NT2/D1 (cell line): ENCODE measurements around the gene DSEL.

Source experiments
- DNase-seq: peaks from one replicate; pipeline ENCODE4 v3.0.0-alpha.2; 2011; ENCODE audit warnings: low read depth, low spot score
- H3K27me3 ChIP-seq: 2 replicates; pipeline ENCODE4 v1.6.0; 2011; ENCODE audit warnings: mild to moderate bottlenecking; ENCODE audit not compliant: insufficient read length, insufficient read depth
- H3K36me3 ChIP-seq: 2 replicates; pipeline ENCODE4 v1.6.1; 2011; ENCODE audit warnings: mild to moderate bottlenecking, low read length, mixed read lengths; ENCODE audit not compliant: insufficient read depth, insufficient read length
- H3K4me1 ChIP-seq: 2 replicates; pipeline ENCODE4 v1.5.1; 2011; ENCODE audit not compliant: insufficient read depth, insufficient read length
- H3K4me3 ChIP-seq: 2 replicates; pipeline ENCODE4 v1.5.1; 2011; ENCODE audit warnings: low read depth; ENCODE audit not compliant: insufficient read length
- H3K9ac ChIP-seq: 2 replicates; pipeline ENCODE4 v1.6.0; 2011; ENCODE audit warnings: low read depth; ENCODE audit not compliant: insufficient read length
- H3K9me3 ChIP-seq: 2 replicates; pipeline ENCODE4 v1.5.1; 2011; ENCODE audit warnings: mild to moderate bottlenecking, low read length; ENCODE audit not compliant: insufficient read depth
- SUZ12 ChIP-seq: IDR thresholded peaks from 2 replicates; pipeline ENCODE4 v1.6.1; 2011; ENCODE audit not compliant: insufficient read length, insufficient read depth; ENCODE audit errors: extremely low read depth
- YY1 ChIP-seq: IDR thresholded peaks from 2 replicates; pipeline ENCODE4 v1.6.1; 2011; ENCODE audit not compliant: insufficient read length, insufficient read depth
- ZNF274 ChIP-seq: IDR thresholded peaks from 2 replicates; pipeline ENCODE4 v1.6.1; 2011; ENCODE audit warnings: mild to moderate bottlenecking, low read depth, low read length

The DSEL gene

DNA sequence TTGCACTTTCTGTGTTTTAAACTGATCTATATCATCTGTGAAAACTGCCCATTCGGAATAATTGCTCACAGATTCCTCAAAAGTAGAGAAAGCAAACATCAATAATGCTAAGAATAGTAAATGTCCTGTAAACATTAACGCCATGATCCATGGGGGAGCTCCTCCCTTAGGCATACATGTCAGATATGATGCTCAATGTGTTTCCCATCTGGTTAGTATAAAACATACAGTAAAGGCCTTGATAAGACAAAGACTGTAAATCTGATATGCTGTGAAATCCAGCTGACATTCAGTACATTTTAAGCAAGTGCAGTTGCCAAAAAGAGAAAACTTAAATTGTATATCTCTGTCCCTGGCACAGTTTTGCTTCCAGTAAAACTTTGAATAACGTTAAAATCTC is 2.1 kb downstream of the DSEL start:
- H3K9me3 ChIP-seq: no peaks in the 10 kb centered on the region
- DNase-seq: no peak
- no peak overlapping the region for H3K9ac ChIP-seq
- no peak for TF ChIP-seq YY1
- no peak for TF ChIP-seq ZNF274
- no peak for TF ChIP-seq SUZ12
- H3K36me3 ChIP-seq: peaks cover 36% of the 10 kb centered on the region
- no peaks in the 10 kb centered on the region for H3K27me3 ChIP-seq
- H3K4me3 ChIP-seq: no peak overlapping the region
- H3K4me1 ChIP-seq: no peaks in the 10 kb centered on the region

DNA sequence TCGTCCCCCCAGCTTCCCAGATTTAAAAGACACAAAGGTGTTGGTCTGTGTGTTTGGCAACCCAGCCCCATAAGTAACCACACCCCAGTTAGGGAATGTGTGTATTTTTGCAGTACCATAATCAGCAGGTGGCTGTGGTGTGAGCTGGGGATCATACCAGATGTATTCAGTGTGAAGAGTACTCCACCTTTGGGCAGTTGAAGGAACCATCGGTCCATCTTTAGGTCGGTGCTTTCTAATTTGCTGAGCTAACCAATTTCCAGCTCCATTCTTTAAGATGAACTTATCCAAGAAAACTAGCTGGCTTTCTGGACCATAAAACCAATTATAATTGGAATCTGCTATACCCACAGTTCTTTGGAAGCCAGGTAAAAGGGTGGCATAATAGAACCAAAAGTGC is 3.2 kb downstream of the DSEL start:
- H3K4me1 ChIP-seq: no peaks in the 10 kb centered on the region
- no peak for DNase-seq
- H3K9ac ChIP-seq: no peak overlapping the region
- H3K4me3 ChIP-seq: no peak overlapping the region
- no peaks in the 10 kb centered on the region for H3K27me3 ChIP-seq
- 0 out of 2 replicates have a peak, but pooled peaks cover 3% of the 10 kb centered on the region for H3K9me3 ChIP-seq
- H3K36me3 ChIP-seq: peaks cover 36% of the 10 kb centered on the region
- TF ChIP-seq SUZ12 (no peak), YY1 (no peak), ZNF274 (no peak)

- no peak for TF ChIP-seq ZNF274
- no peak for TF ChIP-seq YY1
- no peak for TF ChIP-seq SUZ12
- Histone ChIP-seq H3K27me3 (no peaks in the 10 kb centered on the region), H3K4me1 (no peaks in the 10 kb centered on the region), H3K4me3 (no peak overlapping the region), H3K36me3 (peaks cover 36% of the 10 kb centered on the region), H3K9ac (no peak overlapping the region), H3K9me3 (0 out of 2 replicates have a peak, but pooled peaks cover 3% of the 10 kb centered on the region)
- DNase-seq: no peak
Observed at GRCh38 chr18:67511840-67512239, 4.7 kb downstream of the DSEL start.

DNA sequence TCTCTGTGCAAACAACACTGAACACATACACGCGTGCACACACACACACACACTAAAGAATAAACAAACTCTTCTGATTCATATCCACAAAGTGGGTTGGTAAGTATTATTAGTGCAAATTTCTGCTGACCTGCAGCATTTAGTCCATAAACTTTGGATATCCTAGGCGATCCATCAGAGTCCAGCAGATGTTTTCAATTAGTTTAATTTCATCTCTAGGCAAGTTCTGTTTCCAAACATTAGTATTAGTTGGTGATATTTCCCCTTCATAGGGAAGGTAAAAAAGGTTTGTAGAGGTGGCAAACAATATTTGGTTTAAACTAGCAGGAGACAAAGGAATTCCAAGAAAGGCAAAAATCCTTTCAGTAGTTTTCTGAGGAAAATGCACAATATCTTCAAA is 5.7 kb downstream of the DSEL start:
- 0 out of 2 replicates have a peak, but pooled peaks cover 3% of the 10 kb centered on the region for H3K9me3 ChIP-seq
- H3K4me1 ChIP-seq: no peaks in the 10 kb centered on the region
- no peaks in the 10 kb centered on the region for H3K27me3 ChIP-seq
- DNase-seq: no peak
- TF ChIP-seq SUZ12 (no peak), YY1 (no peak), ZNF274 (no peak)
- H3K4me3 ChIP-seq: no peak overlapping the region
- peaks cover 36% of the 10 kb centered on the region for H3K36me3 ChIP-seq
- H3K9ac ChIP-seq: no peak overlapping the region

- Histone ChIP-seq H3K36me3 (peaks cover 36% of the 10 kb centered on the region), H3K4me1 (no peaks in the 10 kb centered on the region), H3K9me3 (0 out of 2 replicates have a peak, but pooled peaks cover 3% of the 10 kb centered on the region), H3K9ac (no peak overlapping the region), H3K4me3 (no peak overlapping the region), H3K27me3 (no peaks in the 10 kb centered on the region)
- DNase-seq: no peak
- TF ChIP-seq YY1: no peak
Observed at GRCh38 chr18:67509741-67510391, 6.7 kb downstream of the DSEL start.

GRCh38 chr18:67508146-67508545 is 8.4 kb downstream of the DSEL start:
- H3K36me3 ChIP-seq: peaks cover 21% of the 10 kb centered on the region
- H3K9ac ChIP-seq: no peak overlapping the region
- H3K4me3 ChIP-seq: no peak overlapping the region
- no peak for DNase-seq
- H3K27me3 ChIP-seq: no peaks in the 10 kb centered on the region
- no peak for TF ChIP-seq SUZ12
- no peak for TF ChIP-seq ZNF274
- TF ChIP-seq YY1: no peak
- no peaks in the 10 kb centered on the region for H3K4me1 ChIP-seq
- 0 out of 2 replicates have a peak, but pooled peaks cover 3% of the 10 kb centered on the region for H3K9me3 ChIP-seq

DNA sequence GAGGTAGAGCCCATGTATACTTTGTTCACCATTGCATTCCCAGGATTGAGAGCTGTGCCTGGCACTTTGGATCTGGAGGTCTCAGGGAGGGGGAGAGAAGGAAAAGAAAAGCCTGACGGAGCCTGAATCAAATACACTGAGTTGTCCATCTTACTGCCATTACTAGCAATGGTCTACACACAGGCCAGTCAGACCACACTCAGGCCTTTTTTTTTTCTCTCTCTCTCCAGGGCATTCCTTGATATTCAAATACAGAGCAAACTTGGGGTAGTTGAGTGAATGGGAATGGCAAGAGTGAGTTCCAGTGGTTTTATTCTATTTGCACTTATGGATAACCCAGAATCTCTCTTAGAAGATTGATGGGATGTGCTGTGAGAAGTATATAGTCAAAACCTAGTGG is 11.8 kb downstream of the DSEL start:
- 0 out of 2 replicates have a peak, but pooled peaks cover 3% of the 10 kb centered on the region for H3K9me3 ChIP-seq
- H3K9ac ChIP-seq: no peak overlapping the region
- no peaks in the 10 kb centered on the region for H3K4me1 ChIP-seq
- no peaks in the 10 kb centered on the region for H3K36me3 ChIP-seq
- TF ChIP-seq ZNF274 (no peak), YY1 (no peak), SUZ12 (no peak)
- DNase-seq: no peak
- H3K27me3 ChIP-seq: no peaks in the 10 kb centered on the region
- H3K4me3 ChIP-seq: no peak overlapping the region

DNA sequence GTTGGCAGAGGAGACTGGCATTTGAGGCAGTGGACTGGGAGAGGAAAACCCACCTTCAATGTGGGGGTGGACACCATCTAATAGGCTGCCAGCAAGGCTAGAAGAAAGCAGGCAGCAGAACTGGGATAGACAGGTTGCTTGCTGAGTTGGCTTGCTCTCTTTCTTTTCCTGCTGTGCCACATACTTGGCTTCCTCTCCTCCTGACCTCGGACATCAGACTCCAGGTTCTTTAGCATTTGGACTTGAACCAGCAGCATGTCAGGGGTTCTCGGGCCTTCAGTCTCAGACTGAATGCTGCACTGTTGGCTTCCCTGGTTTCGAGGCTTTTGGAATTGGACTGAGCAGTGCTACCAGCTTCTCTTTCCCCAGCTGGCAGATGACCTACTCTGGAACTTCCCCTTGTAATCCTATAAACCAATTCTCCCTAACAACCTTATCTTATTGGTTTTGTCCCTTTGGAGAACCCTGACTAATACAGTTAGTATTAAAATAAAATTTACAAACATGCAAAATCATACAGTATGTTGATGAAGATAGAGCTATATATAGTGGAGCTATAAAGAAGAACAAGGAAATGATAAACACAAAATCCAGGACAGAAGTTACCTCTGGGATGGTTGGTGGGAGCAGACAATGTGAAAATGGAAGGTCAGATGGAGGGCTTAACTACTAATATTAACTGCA is 15.9 kb downstream of the DSEL start:
- Histone ChIP-seq H3K9ac (no peak overlapping the region), H3K27me3 (no peaks in the 10 kb centered on the region), H3K36me3 (no peaks in the 10 kb centered on the region), H3K9me3 (peaks cover 4% of the 10 kb centered on the region; the same call in 1 of the 2 replicates), H3K4me3 (no peak overlapping the region), H3K4me1 (no peaks in the 10 kb centered on the region)
- no peak for DNase-seq
- TF ChIP-seq YY1 (no peak), ZNF274 (no peak), SUZ12 (no peak)
